ENCODE results near the gene SLC38A11. TPM values are rescaled to one million over a fixed set of nuclear protein-coding genes. Genes with fewer than 3 reads are reported as not detected.

The SLC38A11 gene
- total RNA-seq, 4 donors from 2014 or later = 1.4 to 11.6 (median 2.6) TPM

GRCh38 chr2:164847981-164848741 lies 107.2 kb downstream of the SLC38A11 start:
- TF ChIP-seq POLR2AphosphoS5 (IDR thresholded peaks at IDR 0.05) (no peak), CTCF (IDR thresholded peaks at IDR 0.05) (no peak), POLR2A (IDR thresholded peaks at IDR 0.05; ENCODE audit: low read depth) (no peak), EP300 (IDR thresholded peaks at IDR 0.05) (no peak)
- Histone ChIP-seq H3K27me3 (no peaks in the 10 kb centered on the region), H3K9me3 (no peaks in the 10 kb centered on the region), H3K36me3 (no peaks in the 10 kb centered on the region), H3K27ac (replicated peaks in 1 of 4) (no peak overlapping the region), H3K4me3 (no peak overlapping the region), H3K4me1 (peaks cover 0 to 10% (median 7%) of the 10 kb centered on the region in 4 donors)
- no peak for DNase-seq (ENCODE audit: extremely low spot score)
- 86% methylated on average over 2 of the region's 2 CpGs for WGBS
- intact Hi-C loops (cut with DNase I) = no loop called here

GRCh38 chr2:164847291-164847690 lies 108.0 kb downstream of the SLC38A11 start:
- peaks cover 3 to 16% (median 10%) of the 10 kb centered on the region in 4 donors for H3K4me1 ChIP-seq
- intact Hi-C loops (cut with DNase I) = no loop called here
- H3K9me3 ChIP-seq = no peaks in the 10 kb centered on the region
- no peak for DNase-seq (ENCODE audit: extremely low spot score)
- TF ChIP-seq EP300 (IDR thresholded peaks at IDR 0.05) (no peak), CTCF (IDR thresholded peaks at IDR 0.05) (no peak), POLR2AphosphoS5 (IDR thresholded peaks at IDR 0.05) (no peak)
- WGBS = 86% methylated on average over 4 of the region's 4 CpGs
- H3K27ac ChIP-seq (replicated peaks in 1 of 4) = no peak overlapping the region
- no peak overlapping the region for H3K4me3 ChIP-seq
- no peaks in the 10 kb centered on the region for H3K36me3 ChIP-seq
- no peaks in the 10 kb centered on the region for H3K27me3 ChIP-seq

GRCh38 chr2:164846276-164846675 lies 109.0 kb downstream of the SLC38A11 start:
- intact Hi-C loops (cut with DNase I) = no loop called here

More at GRCh38 chr2:164846276-164846675, 109.0 kb downstream of the SLC38A11 start:
- H3K27me3 ChIP-seq = no peaks in the 10 kb centered on the region
- DNase-seq (ENCODE audit: extremely low spot score) = no peak
- TF ChIP-seq POLR2AphosphoS5 (IDR thresholded peaks at IDR 0.05) = no peak
- TF ChIP-seq CTCF (IDR thresholded peaks at IDR 0.05) = no peak
- no peak for TF ChIP-seq EP300 (IDR thresholded peaks at IDR 0.05)
- no peak for TF ChIP-seq POLR2A (IDR thresholded peaks at IDR 0.05; ENCODE audit: low read depth)
- no peaks in the 10 kb centered on the region for H3K36me3 ChIP-seq
- no peak overlapping the region for H3K4me3 ChIP-seq
- no peaks in the 10 kb centered on the region for H3K9me3 ChIP-seq
- whole genome bisulfite sequencing = 92% methylated on average over 2 of the region's 2 CpGs
- H3K4me1 ChIP-seq = peaks cover 3 to 19% (median 13%) of the 10 kb centered on the region in 4 donors
- H3K27ac ChIP-seq (replicated peaks in 1 of 4) = no peak overlapping the region

Small RNA genes lying within 50 kb of the gene (small RNA-seq; reads per million reads assigned to genes)
- 0 reads per million in 3 donors for gene RNA5SP110
- gene RNA5SP111 = 0.08 to 0.34 (median 0.19) reads per million in 3 donors

Other genes with a start within 250 kb of the SLC38A11 start
- 10 to 100 TPM; 41.4 to 66.0 (median 61.9) TPM for gene COBLL1, start 113.7 kb downstream of the SLC38A11 start, total RNA-seq
- 1 to 10 TPM; 1.2 to 2.1 (median 1.7) TPM for gene SCN3A, start 248.5 kb upstream of the SLC38A11 start, total RNA-seq